ENCODE data around the gene DOCK2. TPM values are rescaled to one million over a fixed set of nuclear protein-coding genes. Genes with fewer than 3 reads are reported as not detected.
"Not testable (repeated sequence)": the region's sequence is repeated elsewhere in the genome, so short reads cannot be mapped to it uniquely, and the experiment has no call there.

Gene DOCK2
- total RNA-seq, 3 donors from 2014 or later: 13.4 to 43.8 (median 19.8) TPM

GRCh38 chr5:170082701-170083100 lies 445.6 kb downstream of the DOCK2 start:
- no peaks in the 10 kb centered on the region for H3K27me3 ChIP-seq
- H3K4me3 ChIP-seq: no peak overlapping the region
- TF ChIP-seq CTCF (IDR thresholded peaks at IDR 0.05) (no peak), POLR2AphosphoS5 (IDR thresholded peaks at IDR 0.05) (no peak), POLR2A (IDR thresholded peaks at IDR 0.05) (no peak)
- intact Hi-C loops (cut with DNase I; ENCODE audit: low total_unique reads): no loop called here
- H3K27ac ChIP-seq: no peak overlapping the region
- H3K4me1 ChIP-seq: no peaks in the 10 kb centered on the region
- DNase-seq (ENCODE audit: low spot score in 2 of 2): no peak
- H3K36me3 ChIP-seq: no peaks in the 10 kb centered on the region
- no peaks in the 10 kb centered on the region for H3K9me3 ChIP-seq

GRCh38 chr5:170087168-170087817 lies 450.2 kb downstream of the DOCK2 start:
- no peak for DNase-seq (ENCODE audit: low spot score in 2 of 2)

GRCh38 chr5:170092455-170093101 lies 455.5 kb downstream of the DOCK2 start:
- Histone ChIP-seq H3K4me3 (no peak overlapping the region), H3K9me3 (no peaks in the 10 kb centered on the region), H3K4me1 (no peaks in the 10 kb centered on the region), H3K27me3 (no peaks in the 10 kb centered on the region), H3K27ac (no peak overlapping the region), H3K36me3 (no peaks in the 10 kb centered on the region)
- TF ChIP-seq POLR2A (IDR thresholded peaks at IDR 0.05): no peak
- intact Hi-C loops (cut with DNase I; ENCODE audit: low total_unique reads): no loop called here
- no peak for DNase-seq (ENCODE audit: low spot score in 2 of 2)

More at GRCh38 chr5:170087168-170087817, 450.2 kb downstream of the DOCK2 start:
- H3K27me3 ChIP-seq: no peaks in the 10 kb centered on the region
- intact Hi-C loops (cut with DNase I; ENCODE audit: low total_unique reads): no loop called here
- no peaks in the 10 kb centered on the region for H3K4me1 ChIP-seq
- no peaks in the 10 kb centered on the region for H3K36me3 ChIP-seq
- no peak overlapping the region for H3K27ac ChIP-seq
- TF ChIP-seq POLR2A (IDR thresholded peaks at IDR 0.05) (no peak), CTCF (IDR thresholded peaks at IDR 0.05) (no peak), POLR2AphosphoS5 (IDR thresholded peaks at IDR 0.05) (no peak)
- H3K9me3 ChIP-seq: no peaks in the 10 kb centered on the region
- no peak overlapping the region for H3K4me3 ChIP-seq

- DNase-seq (ENCODE audit: low spot score in 2 of 2); H3K27ac ChIP-seq; H3K27me3 ChIP-seq; H3K4me1 ChIP-seq; intact Hi-C loops (cut with DNase I; ENCODE audit: low total_unique reads); H3K4me3 ChIP-seq; H3K9me3 ChIP-seq; H3K36me3 ChIP-seq: not testable (repeated sequence)
Observed at GRCh38 chr5:170094329-170094728, 457.3 kb downstream of the DOCK2 start.

- H3K4me3 ChIP-seq: no peak overlapping the region
- intact Hi-C loops (cut with DNase I; ENCODE audit: low total_unique reads): no loop called here
- DNase-seq (ENCODE audit: low spot score in 2 of 2): no peak
Observed at GRCh38 chr5:170095646-170096045, 458.6 kb downstream of the DOCK2 start.

GRCh38 chr5:170097934-170098333 lies 460.9 kb downstream of the DOCK2 start:
- TF ChIP-seq POLR2AphosphoS5 (IDR thresholded peaks at IDR 0.05) (no peak), POLR2A (IDR thresholded peaks at IDR 0.05) (no peak), CTCF (IDR thresholded peaks at IDR 0.05) (no peak)
- no peaks in the 10 kb centered on the region for H3K36me3 ChIP-seq
- no peaks in the 10 kb centered on the region for H3K4me1 ChIP-seq
- no peak for DNase-seq (ENCODE audit: low spot score in 2 of 2)
- H3K9me3 ChIP-seq: peaks cover 0 to 6% of the 10 kb centered on the region in 2 donors
- no peaks in the 10 kb centered on the region for H3K27me3 ChIP-seq
- H3K4me3 ChIP-seq: no peak overlapping the region
- H3K27ac ChIP-seq: no peak overlapping the region
- intact Hi-C loops (cut with DNase I; ENCODE audit: low total_unique reads): loop anchor here (1.0 kb wide), 1 partner anchor 89 kb away; no protein-coding TSS in a partner anchor

More at GRCh38 chr5:170095646-170096045, 458.6 kb downstream of the DOCK2 start:
- H3K27me3 ChIP-seq: no peaks in the 10 kb centered on the region
- H3K27ac ChIP-seq: no peak overlapping the region
- peaks cover 0 to 6% of the 10 kb centered on the region in 2 donors for H3K9me3 ChIP-seq
- no peaks in the 10 kb centered on the region for H3K4me1 ChIP-seq
- H3K36me3 ChIP-seq: no peaks in the 10 kb centered on the region
- no peak for TF ChIP-seq POLR2AphosphoS5 (IDR thresholded peaks at IDR 0.05)
